Parathyroid adenoma (tissue), 2 donors: ENCODE measurements around the gene GNAS-AS1.

ENCODE experiments used
- H2AFZ ChIP-seq: fragments of 300-600 bp; sonication (generic); one replicate; pipeline ENCODE4 v1.7.0; 2017; ENCODE audit warnings: antibody characterized with exemption, mild to moderate bottlenecking
- H3K27ac ChIP-seq: fragments of 300-600 bp; sonication (generic); one replicate; pipeline ENCODE4 v1.7.0; 2017
- H3K27me3 ChIP-seq: fragments of 300-600 bp; sonication (generic); one replicate; pipeline ENCODE4 v1.7.0; 2017; ENCODE audit warnings: low read length; ENCODE audit not compliant: control insufficient read depth, insufficient read depth
- H3K36me3 ChIP-seq: fragments of 300-600 bp; sonication (generic); one replicate; pipeline ENCODE4 v1.7.0; 2017; ENCODE audit warnings: low read length; ENCODE audit not compliant: control insufficient read depth, insufficient read depth
- H3K4me1 ChIP-seq: fragments of 300-600 bp; sonication (generic); one replicate; pipeline ENCODE4 v1.7.0; 2017; ENCODE audit warnings: control low read depth
- H3K4me2 ChIP-seq: fragments of 300-600 bp; sonication (generic); one replicate; pipeline ENCODE4 v1.7.0; 2017; ENCODE audit warnings: low read length
- H3K4me3 ChIP-seq: fragments of 300-600 bp; sonication (generic); one replicate; pipeline ENCODE4 v1.7.0; 2017; ENCODE audit warnings: low read depth, low read length
- H3K79me2 ChIP-seq: fragments of 300-600 bp; sonication (generic); one replicate; pipeline ENCODE4 v1.7.0; 2017; ENCODE audit warnings: control low read depth
- H3K9ac ChIP-seq: fragments of 300-600 bp; sonication (generic); one replicate; pipeline ENCODE4 v1.7.0; 2017; ENCODE audit warnings: mild to moderate bottlenecking
- H3K9me3 ChIP-seq: fragments of 300-600 bp; sonication (generic); one replicate; pipeline ENCODE4 v1.7.0; 2017; ENCODE audit warnings: low read length; ENCODE audit not compliant: control insufficient read depth
- TF ChIP-seq, protein P1 (sequence below): fragments of 300-600 bp; sonication (generic); IDR thresholded peaks from one replicate; pipeline ENCODE4 v1.7.0; 2017; ENCODE audit warnings: antibody characterized with exemption, mild to moderate bottlenecking
- donor health status: primary hyperparathyroidism.

GNAS-AS1 gene

DNA sequence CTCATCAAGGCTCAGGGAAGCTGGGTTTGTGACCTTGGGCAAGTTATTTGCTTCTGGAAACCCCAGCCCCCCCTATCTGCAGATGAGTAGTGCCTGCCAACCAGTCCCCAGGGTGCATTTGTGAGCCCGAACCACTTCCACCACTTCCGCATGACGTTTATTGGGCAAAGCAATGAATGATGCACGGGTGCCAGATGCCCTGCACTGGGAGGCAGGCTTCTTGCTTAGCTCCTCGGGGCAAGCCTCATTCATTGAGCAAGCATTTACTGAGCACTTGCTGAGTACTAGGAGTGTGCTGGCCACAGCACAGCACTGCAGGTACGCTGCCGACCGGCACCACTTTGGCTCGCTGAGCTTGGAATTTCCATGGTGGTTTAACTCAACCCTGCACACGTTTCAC is 60.2 kb downstream of the GNAS-AS1 start:
- H3K9ac ChIP-seq, result no peak overlapping the region
- H3K36me3 ChIP-seq, result no peaks in the 10 kb centered on the region
- H3K9me3 ChIP-seq, result no peaks in the 10 kb centered on the region
- TF ChIP-seq, protein P1, sequence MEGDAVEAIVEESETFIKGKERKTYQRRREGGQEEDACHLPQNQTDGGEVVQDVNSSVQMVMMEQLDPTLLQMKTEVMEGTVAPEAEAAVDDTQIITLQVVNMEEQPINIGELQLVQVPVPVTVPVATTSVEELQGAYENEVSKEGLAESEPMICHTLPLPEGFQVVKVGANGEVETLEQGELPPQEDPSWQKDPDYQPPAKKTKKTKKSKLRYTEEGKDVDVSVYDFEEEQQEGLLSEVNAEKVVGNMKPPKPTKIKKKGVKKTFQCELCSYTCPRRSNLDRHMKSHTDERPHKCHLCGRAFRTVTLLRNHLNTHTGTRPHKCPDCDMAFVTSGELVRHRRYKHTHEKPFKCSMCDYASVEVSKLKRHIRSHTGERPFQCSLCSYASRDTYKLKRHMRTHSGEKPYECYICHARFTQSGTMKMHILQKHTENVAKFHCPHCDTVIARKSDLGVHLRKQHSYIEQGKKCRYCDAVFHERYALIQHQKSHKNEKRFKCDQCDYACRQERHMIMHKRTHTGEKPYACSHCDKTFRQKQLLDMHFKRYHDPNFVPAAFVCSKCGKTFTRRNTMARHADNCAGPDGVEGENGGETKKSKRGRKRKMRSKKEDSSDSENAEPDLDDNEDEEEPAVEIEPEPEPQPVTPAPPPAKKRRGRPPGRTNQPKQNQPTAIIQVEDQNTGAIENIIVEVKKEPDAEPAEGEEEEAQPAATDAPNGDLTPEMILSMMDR, result no peak
- H3K4me1 ChIP-seq, result no peaks in the 10 kb centered on the region
- no peaks in the 10 kb centered on the region for H3K79me2 ChIP-seq
- H3K27me3 ChIP-seq, result no peaks in the 10 kb centered on the region
- H2AFZ ChIP-seq, result no peak overlapping the region
- H3K27ac ChIP-seq, result no peak overlapping the region
- no peak overlapping the region for H3K4me3 ChIP-seq
- no peak overlapping the region for H3K4me2 ChIP-seq

DNA sequence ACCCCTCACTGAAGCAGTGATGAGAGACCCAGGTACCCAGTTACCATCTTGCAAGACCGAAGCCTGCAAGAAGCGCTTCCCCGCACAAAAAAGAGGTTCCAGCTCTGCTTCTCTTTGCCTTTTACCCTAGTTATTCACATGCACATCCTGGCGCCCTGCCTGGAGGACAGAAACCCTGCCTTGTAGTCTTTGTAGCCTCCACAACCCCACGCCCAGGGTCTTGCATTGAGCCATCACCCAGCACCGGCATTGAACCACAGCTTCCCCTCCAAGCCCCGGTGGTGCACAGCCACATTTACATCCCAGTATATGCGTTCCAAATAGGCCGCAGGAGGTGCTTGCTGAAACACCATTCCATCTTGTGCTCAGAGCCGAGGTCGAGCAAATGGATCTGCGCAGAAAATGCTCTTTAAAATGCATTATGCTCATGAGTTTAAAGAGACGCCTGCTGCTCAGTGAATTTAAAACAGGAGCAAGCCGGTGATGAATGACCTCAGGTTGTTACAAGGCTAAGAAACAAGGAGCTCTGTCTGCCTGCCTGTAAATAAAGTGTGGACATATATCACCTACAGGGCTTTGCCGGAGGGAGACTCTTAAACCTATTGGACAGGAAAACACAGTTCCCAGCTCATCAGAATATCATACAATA is 61.7 kb downstream of the GNAS-AS1 start:
- Histone ChIP-seq H3K27ac (no peak overlapping the region), H3K4me3 (no peak overlapping the region), H3K36me3 (no peaks in the 10 kb centered on the region), H2AFZ (no peak overlapping the region), H3K79me2 (no peaks in the 10 kb centered on the region), H3K27me3 (no peaks in the 10 kb centered on the region), H3K4me1 (no peaks in the 10 kb centered on the region), H3K9ac (no peak overlapping the region), H3K4me2 (no peak overlapping the region), H3K9me3 (no peaks in the 10 kb centered on the region)
- TF ChIP-seq, protein P1, result no peak

DNA sequence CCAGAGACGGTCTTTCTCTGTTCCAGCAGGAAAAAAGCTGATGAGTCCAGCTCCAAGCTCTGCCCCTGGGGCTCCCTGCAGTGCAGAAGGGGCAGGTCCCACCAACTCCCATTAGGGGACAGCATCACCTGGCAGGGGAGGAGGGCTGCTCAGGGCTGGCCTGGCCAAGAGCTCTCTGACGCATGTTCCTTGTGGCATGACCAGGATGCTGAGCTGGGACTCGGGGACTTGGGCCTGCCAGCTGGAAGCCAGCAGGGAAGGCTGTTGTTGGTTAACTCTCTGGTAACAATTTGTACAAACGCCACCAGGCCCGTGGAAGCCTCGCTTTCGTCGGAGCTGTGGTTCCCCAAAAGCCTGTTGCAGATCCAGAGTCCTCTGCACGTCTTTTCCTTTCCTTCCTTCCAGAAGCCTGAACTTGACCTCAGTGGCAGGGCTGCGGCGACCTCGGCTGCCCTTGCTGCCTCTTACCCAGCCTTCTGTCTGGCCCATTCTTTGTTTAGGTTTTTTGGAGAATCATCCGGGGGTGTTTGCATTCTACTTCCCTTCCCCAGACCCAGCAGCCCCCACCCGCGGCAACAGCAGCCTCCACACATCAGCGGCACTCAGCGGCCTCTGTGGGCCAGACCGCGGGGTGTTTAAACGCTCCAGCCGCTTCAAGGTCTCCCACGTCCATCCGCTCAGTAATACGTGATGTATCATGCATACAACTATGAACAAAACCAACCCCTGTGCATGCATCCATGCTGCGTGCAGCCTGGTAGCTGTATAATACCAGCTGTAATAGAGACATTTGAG is 63.3 kb downstream of the GNAS-AS1 start:
- H3K79me2 ChIP-seq, result no peaks in the 10 kb centered on the region
- H3K9me3 ChIP-seq, result no peaks in the 10 kb centered on the region
- no peak overlapping the region for H3K4me2 ChIP-seq
- H3K27me3 ChIP-seq, result no peaks in the 10 kb centered on the region
- H3K4me3 ChIP-seq, result no peak overlapping the region
- TF ChIP-seq, protein P1, result no peak
- no peak overlapping the region for H2AFZ ChIP-seq
- no peaks in the 10 kb centered on the region for H3K36me3 ChIP-seq
- H3K4me1 ChIP-seq, result no peaks in the 10 kb centered on the region
- no peak overlapping the region for H3K27ac ChIP-seq
- no peak overlapping the region for H3K9ac ChIP-seq

DNA sequence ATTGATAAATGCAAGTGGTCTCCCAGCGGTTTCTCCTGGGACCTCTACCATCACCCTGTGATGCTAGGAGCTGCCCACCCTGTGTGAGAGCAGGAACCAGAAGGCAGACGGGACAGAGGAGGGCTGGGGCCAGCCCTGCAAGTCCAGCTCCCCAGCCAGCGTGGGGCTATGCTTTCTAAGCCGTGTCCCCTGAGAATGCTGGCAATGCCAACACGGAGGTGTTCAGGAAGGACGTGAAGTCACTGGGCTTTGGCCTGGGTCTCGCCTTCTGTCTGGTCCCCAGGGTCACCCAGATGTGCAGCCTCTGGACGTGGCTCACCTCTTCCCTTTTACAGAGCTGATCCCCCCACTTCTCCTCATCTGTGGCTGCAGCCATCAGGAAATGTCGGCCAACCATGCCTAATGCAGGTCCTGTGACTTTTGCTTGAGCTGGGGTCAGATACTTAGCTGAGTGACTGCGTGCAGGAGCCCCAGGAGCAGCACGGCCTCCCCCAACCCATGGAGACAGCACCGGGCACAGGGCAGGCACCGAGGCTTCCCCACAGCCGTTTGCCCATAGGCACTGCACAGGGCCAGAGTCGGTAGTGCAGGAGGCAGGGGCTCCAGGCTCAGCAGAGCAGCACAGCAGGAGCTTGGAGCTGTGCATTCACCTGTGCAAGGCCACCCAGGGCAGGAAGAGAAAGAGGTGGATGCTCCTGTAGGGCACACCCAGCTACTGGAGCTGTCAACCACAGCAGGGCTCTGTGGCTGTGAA is 66.2 kb downstream of the GNAS-AS1 start:
- H3K79me2 ChIP-seq, result no peaks in the 10 kb centered on the region
- no peak overlapping the region for H3K9ac ChIP-seq
- no peak overlapping the region for H3K27ac ChIP-seq
- TF ChIP-seq, protein P1, result no peak
- no peak overlapping the region for H2AFZ ChIP-seq
- no peak overlapping the region for H3K4me2 ChIP-seq
- no peaks in the 10 kb centered on the region for H3K4me1 ChIP-seq
- H3K9me3 ChIP-seq, result no peaks in the 10 kb centered on the region
- H3K4me3 ChIP-seq, result no peak overlapping the region
- no peaks in the 10 kb centered on the region for H3K36me3 ChIP-seq
- H3K27me3 ChIP-seq, result no peaks in the 10 kb centered on the region
